HG02623 (cell line): ENCODE data around the gene CHSY3.
"Not testable (repeated sequence)": the region's sequence is repeated elsewhere in the genome, so short reads cannot be mapped to it uniquely, and the experiment has no call there.

Experiments
- ATAC-seq: cut with Tn5 transposase; IDR thresholded peaks from one replicate; pipeline ENCODE4 v1.9.1; 2021; ENCODE audit warnings: moderate library complexity; ENCODE audit not compliant: unreplicated experiment

Gene CHSY3

DNA sequence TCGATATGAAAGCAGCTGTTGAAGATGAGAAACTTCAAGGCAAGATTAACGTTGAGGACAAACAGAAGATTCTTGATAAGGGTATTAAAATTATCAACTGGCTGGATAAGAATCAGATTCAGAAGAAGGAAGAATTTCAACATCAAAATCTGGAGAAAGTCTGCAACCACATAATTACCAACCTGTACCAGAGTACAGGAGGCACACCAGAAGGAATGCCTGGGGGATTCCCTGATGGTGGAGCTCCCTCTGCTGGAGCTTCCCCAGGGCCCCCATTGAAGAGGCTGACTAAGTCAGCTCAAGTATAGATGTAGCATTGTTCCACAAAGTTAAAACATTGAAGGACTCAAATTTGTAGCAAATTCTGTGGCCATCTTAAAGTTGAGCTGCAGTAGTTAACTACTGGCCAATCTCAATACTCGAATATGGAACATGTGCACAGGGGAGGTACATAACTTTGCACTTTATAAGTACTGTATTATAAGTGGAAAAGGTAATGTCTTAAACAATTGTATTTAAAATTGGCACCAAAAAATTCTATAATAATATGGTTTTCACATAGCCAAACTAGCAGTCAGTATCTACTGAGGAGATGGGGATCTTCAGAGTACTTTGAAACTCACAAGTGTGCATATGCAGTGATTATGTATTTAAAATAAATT is 237.5 kb downstream of the CHSY3 start:
- peak; percentile 79 for ATAC-seq

DNA sequence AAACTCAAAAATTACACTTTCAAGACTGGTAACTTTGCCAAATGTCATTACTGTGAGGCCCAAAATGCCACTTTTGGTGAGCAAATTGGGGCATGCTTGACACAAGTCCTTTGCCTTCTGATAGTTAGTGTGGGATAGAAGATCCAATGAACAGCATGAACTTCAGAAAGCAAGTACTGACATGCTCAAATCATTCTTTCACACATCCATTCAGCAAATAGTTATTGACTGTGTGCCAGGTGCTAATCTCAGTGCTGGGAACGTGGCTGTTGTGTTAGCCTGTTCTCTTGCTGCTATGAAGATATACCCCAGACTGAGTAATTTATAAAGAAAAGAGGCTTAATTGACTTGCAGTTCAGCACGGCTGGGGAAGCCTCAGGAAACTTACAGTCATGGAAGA is 247.0 kb downstream of the CHSY3 start:
- no peak for ATAC-seq

GRCh38 chr5:130155345-130156011 is 251.2 kb downstream of the CHSY3 start:
- no peak for ATAC-seq

DNA sequence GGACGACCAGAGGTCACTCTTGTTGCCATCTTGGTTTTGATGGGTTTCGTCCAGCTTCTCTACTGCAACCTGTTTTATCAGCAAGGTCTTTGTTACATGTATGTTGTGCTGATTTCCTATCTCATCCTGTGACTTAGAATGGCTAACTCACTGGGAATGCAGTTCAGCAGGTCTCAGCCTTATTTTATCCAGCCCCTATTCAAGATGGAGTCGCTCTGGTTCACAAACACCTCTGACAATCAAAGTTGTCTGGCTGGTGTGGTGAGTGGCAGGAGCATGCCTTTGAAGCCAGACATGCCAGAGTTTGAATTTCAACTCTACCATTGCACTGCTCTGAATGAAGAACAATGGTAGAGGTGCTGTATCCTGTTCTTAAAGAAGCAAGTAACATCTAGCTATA is 253.8 kb downstream of the CHSY3 start:
- no peak for ATAC-seq

- ATAC-seq = no peak
Observed at GRCh38 chr5:130159968-130160367, 255.7 kb downstream of the CHSY3 start.

DNA sequence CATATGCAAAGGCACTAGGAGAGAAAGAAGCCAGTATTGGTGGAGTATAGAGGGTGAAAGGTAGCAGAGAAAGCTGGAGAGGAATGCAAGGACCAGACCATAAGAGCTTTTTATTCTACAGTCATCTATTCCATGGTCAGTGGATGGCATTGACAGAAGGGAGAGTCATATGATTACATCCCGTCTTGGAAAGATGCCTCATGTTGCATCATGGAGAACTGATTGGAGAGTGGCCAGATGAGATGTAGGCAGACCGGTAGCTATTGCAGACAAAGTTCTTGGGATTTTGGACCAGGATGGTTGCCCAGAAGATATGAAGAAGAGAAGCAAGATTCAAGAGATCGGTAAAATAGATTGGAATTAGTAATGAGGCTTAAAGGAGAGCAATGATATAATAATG is 260.7 kb downstream of the CHSY3 start:
- ATAC-seq = no peak

DNA sequence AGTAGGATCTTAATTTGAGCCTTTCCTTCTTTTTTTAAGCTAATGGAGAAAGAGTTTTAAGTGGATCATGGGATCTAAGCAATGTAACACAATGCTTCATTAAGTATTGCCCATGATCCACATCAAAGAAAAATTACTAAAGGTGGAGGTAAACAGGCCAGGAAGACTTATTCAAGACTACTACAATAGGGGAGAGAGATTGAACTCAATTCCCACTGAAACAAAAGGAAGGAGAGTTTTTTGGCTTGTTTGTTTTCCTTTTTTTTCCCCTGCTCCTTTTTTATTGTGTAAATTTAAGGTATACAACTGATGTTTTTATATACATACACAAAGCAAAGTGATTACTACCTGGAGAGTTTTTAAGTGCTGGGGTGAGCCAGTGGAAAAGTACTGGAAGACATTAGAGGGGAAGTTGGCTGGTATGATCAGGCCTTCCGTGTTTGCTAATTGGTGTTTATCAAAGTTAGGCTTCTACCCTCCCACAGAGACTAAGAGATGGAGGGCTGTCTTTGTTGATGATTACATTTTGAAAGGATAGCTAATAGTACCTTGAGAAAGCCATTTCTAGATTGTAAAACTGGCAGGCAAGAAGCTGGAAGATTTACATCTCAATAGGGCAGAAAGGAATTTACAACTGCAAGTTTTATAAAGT is 262.7 kb downstream of the CHSY3 start:
- no peak for ATAC-seq

DNA sequence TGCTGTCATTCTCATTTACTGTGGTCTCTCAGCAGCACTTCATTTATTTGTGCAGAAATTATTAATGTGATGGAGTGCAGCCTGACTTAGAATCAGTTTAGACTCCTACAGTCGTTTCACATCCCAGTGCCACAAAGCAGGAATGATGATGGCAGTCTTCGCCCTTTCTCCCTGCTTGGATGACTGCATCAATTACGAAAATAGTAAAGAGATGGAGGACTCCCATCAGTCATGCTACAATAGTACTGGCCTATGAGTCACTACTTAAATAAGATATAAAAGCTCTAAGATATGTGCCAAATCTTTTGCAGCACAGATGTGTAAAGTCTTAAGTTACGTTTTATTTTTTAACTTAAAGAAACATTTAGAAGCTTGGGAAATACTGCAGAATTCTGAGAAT is 263.9 kb downstream of the CHSY3 start:
- no peak for ATAC-seq

DNA sequence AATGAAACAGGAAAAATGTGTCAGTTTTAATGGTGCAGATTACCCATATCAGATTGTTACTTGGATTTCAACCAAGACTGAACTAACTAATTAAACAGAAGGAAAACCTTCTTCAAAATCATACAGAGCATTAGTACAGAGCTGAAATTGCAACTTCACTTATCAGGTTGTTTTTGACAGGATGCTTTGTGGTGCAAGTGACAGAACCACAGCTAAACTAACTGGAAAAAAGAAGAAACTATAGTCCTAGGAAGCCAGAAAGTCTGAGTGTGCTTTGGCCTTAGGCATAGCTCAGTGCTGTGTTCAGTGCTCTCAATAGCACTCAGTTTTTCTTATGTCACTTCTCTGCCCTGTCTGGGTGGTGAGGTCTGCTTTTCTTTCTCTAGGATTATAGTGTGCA is 267.4 kb downstream of the CHSY3 start:
- ATAC-seq = no peak

GRCh38 chr5:130183115-130183514 is 278.9 kb downstream of the CHSY3 start:
- ATAC-seq = no peak

DNA sequence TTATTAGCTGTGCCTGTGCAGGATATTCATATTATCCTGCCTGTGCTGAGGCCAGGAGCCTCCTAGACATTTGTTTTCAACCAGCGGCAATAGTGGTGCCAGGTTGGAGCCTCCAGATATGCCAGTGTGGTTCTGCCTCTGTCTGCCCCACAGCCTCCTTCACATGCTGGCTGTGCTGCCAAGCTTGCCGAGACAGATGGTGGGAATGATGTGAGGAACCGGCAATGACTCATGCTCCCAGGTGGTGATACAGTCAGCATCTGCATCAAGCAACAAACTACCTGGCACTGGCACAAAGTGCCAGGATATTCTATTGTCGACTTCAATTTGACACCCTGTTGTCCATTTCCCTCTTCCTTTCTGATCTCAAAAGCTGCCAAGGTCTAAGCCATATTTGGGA is 285.7 kb downstream of the CHSY3 start:
- no peak for ATAC-seq

- peak; percentile 63 for ATAC-seq
Observed at GRCh38 chr5:130198927-130199326, 294.7 kb downstream of the CHSY3 start.

GRCh38 chr5:130206686-130207085 is 302.4 kb downstream of the CHSY3 start:
- no peak for ATAC-seq

GRCh38 chr5:130213607-130214006 is 309.3 kb downstream of the CHSY3 start:
- ATAC-seq = no peak

GRCh38 chr5:130216286-130216685 is 312.0 kb downstream of the CHSY3 start:
- no peak for ATAC-seq

DNA sequence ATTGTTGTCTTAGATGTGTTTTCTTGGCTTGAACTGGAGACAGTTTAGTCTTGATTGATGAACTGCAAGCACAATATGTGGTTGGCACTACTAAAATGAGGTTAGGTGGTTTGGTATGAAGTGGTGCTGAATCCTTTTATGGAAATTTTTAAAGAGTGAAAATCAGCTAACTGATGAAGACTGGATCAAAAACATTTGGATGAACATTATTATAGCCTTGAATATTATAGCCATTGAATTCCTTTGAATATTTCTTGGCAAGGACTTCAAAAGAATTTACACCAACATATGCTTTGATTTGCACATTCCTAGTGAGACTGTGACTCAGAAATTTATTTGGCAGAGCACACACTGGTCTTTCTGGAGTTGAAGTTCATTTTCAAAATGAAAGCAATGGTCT is 318.3 kb downstream of the CHSY3 start:
- no peak for ATAC-seq

GRCh38 chr5:130226556-130226955 is 322.3 kb downstream of the CHSY3 start:
- not testable (repeated sequence) for ATAC-seq

- ATAC-seq = no peak
Observed at GRCh38 chr5:130227699-130228098, 323.4 kb downstream of the CHSY3 start.

GRCh38 chr5:130231786-130232185 is 327.5 kb downstream of the CHSY3 start:
- no peak for ATAC-seq

DNA sequence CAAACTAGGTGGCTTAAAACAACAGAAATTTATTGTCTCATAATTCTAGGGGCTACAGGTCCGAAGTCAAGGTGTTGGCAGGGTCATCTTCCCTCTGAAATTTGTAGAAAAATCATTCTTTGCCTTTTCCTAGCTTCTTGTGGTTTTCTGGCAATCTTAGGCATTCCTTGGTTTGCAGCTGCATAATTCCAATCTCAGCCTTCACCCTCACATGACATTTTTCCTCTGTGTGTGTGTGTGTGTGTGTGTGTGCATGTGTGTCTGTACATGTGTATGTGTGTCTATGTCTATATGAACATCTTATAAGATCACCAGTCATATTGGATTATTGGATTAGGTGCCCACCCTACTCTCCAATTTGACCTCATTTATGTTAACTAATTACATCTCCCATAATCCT is 330.6 kb downstream of the CHSY3 start:
- ATAC-seq = no peak
